Tongue (tissue), 2 donors: ENCODE results near the gene RSPH3. TPM values are rescaled to one million over a fixed set of nuclear protein-coding genes. Genes with fewer than 3 reads are reported as not detected.
"Not testable (repeated sequence)": the region's sequence is repeated elsewhere in the genome, so short reads cannot be mapped to it uniquely, and the experiment has no call there.

Source experiments
- DNase-seq: peaks from one replicate; pipeline ENCODE4 v3.0.0-alpha.2; 2015
- total RNA-seq: library from RNA; depleted of rRNA; stranded (reverse); fragments of >200 nt; gene quantifications from one replicate; pipeline ENCODE4 v1.2.3, GENCODE V29; 2014

RSPH3 gene
- total RNA-seq, 1 donor from 2014 or later = 7.8 TPM

- DNase-seq = not testable (repeated sequence)
Observed at GRCh38 chr6:159025224-159025623, 25.2 kb upstream of the RSPH3 start.

- DNase-seq = no peak
Observed at GRCh38 chr6:159023893-159024292, 23.9 kb upstream of the RSPH3 start.

- DNase-seq = no peak
Observed at GRCh38 chr6:159020011-159020410, 20.0 kb upstream of the RSPH3 start.

GRCh38 chr6:159017757-159018559 lies 18.0 kb upstream of the RSPH3 start:
- DNase-seq = no peak

- no peak for DNase-seq
Observed at GRCh38 chr6:159014406-159014805, 14.4 kb upstream of the RSPH3 start.

GRCh38 chr6:159013229-159013628 lies 13.2 kb upstream of the RSPH3 start:
- no peak for DNase-seq

GRCh38 chr6:159012201-159012600 lies 12.2 kb upstream of the RSPH3 start:
- no peak for DNase-seq

- DNase-seq = not testable (repeated sequence)
Observed at GRCh38 chr6:159010037-159010612, 10.1 kb upstream of the RSPH3 start.

GRCh38 chr6:159008656-159009288 lies 8.8 kb upstream of the RSPH3 start:
- peak; percentile 58 for DNase-seq

- DNase-seq = no peak
Observed at GRCh38 chr6:159007510-159007909, 7.5 kb upstream of the RSPH3 start.

- no peak for DNase-seq
Observed at GRCh38 chr6:159005436-159005835, 5.4 kb upstream of the RSPH3 start.

- DNase-seq = no peak
Observed at GRCh38 chr6:159004592-159004991, 4.6 kb upstream of the RSPH3 start.

- DNase-seq = no peak
Observed at GRCh38 chr6:159002432-159003155, 2.6 kb upstream of the RSPH3 start.

- no peak for DNase-seq
Observed at GRCh38 chr6:158999154-158999665, 792 bp downstream of the RSPH3 start.

- DNase-seq = no peak
Observed at GRCh38 chr6:158996856-158997255, 3.1 kb downstream of the RSPH3 start.

- no peak for DNase-seq
Observed at GRCh38 chr6:158993639-158994038, 6.4 kb downstream of the RSPH3 start.

GRCh38 chr6:158991017-158991723 lies 8.8 kb downstream of the RSPH3 start:
- DNase-seq = no peak

- DNase-seq = not testable (repeated sequence)
Observed at GRCh38 chr6:158989711-158990110, 10.3 kb downstream of the RSPH3 start.

- no peak for DNase-seq
Observed at GRCh38 chr6:158988477-158988876, 11.5 kb downstream of the RSPH3 start.

- DNase-seq = no peak
Observed at GRCh38 chr6:158987657-158988056, 12.3 kb downstream of the RSPH3 start.

GRCh38 chr6:158978757-158979156 lies 21.2 kb downstream of the RSPH3 start:
- no peak for DNase-seq

GRCh38 chr6:158977382-158977781 lies 22.6 kb downstream of the RSPH3 start:
- no peak for DNase-seq
